Panc1 (cell line): ENCODE measurements around the gene TMEM252. TPM values are rescaled to one million over a fixed set of nuclear protein-coding genes. Genes with fewer than 3 reads are reported as not detected.

Source experiments
- ATAC-seq: fragments of 200-7000 bp; cut with Tn5 transposase; 2 replicates; pipeline ENCODE4 v1.9.1; 2020; ENCODE audit warnings: mild to moderate bottlenecking, moderate library complexity
- BruUV-seq: library from RNA; stranded (reverse); fragments of 400-500 nt; replicated peaks from 2 replicates; lab custom pipeline; 2021; lab: Mats Ljungman, UMichigan
- CTCF ChIA-PET: fragments of 300-600 bp; sonication (Branson Sonifier 250); formaldehyde crosslinking; loops from one replicate; lab custom pipeline; 2022; ENCODE audit warnings: antibody characterized with exemption; lab: Charles Lee
- POLR2A ChIA-PET: fragments of 300-600 bp; sonication (Branson Sonifier 250); formaldehyde crosslinking; loops from one replicate; lab custom pipeline; 2022; ENCODE audit warnings: antibody characterized with exemption; lab: Charles Lee
- DNase-seq: peaks from one replicate; pipeline ENCODE4 v3.0.0-alpha.2; 2010; ENCODE audit warnings: low read depth, low spot score
- H3K27ac ChIP-seq: 2 replicates; pipeline ENCODE4 v1.5.1; 2011; ENCODE audit warnings: mild to moderate bottlenecking, low read length, inconsistent platforms
- H3K27me3 ChIP-seq: fragments of 200-500 bp; sonication (Bioruptor generic); 2 replicates; pipeline ENCODE4 v1.6.0; 2014; ENCODE audit warnings: low read length, inconsistent platforms; ENCODE audit not compliant: control insufficient read depth, insufficient read depth
- H3K36me3 ChIP-seq: fragments of 200-500 bp; sonication (Bioruptor generic); 2 replicates; pipeline ENCODE4 v1.5.1; 2014; ENCODE audit warnings: inconsistent platforms, mild to moderate bottlenecking, low read length, moderate library complexity; ENCODE audit not compliant: control insufficient read depth, insufficient read depth
- H3K4me1 ChIP-seq: 2 replicates; pipeline ENCODE4 v1.5.1; 2011; ENCODE audit warnings: inconsistent platforms, mild to moderate bottlenecking, low read length, moderate library complexity; ENCODE audit not compliant: control insufficient read depth, insufficient read depth
- H3K4me3 ChIP-seq, 2 experiments: 2 replicates each; pipeline ENCODE4 v1.5.1; 2011 to 2012; ENCODE audit warnings: low read depth in 2 of 2, low read length in 2 of 2, mild to moderate bottlenecking in 2 of 2, inconsistent platforms in 1 of 2, moderate library complexity in 1 of 2
- H3K9me3 ChIP-seq: fragments of 200-500 bp; sonication (Bioruptor generic); 2 replicates; pipeline ENCODE4 v1.5.1; 2014; ENCODE audit warnings: low read depth, mild to moderate bottlenecking, inconsistent platforms, low read length, moderate library complexity; ENCODE audit not compliant: control insufficient read depth, insufficient read depth
- POLR2AphosphoS5 ChIP-seq: IDR thresholded peaks from 2 replicates; pipeline ENCODE4 v1.6.1; 2012; ENCODE audit warnings: mild to moderate bottlenecking, low read depth, low read length, moderate library complexity
- SIN3A ChIP-seq: IDR thresholded peaks from 2 replicates; pipeline ENCODE4 v1.6.1; 2012; ENCODE audit warnings: low read depth, mild to moderate bottlenecking, low read length, moderate library complexity, borderline replicate concordance; ENCODE audit not compliant: insufficient read depth
- TCF7L2 ChIP-seq: IDR thresholded peaks from 2 replicates; pipeline ENCODE4 v1.6.1; 2011; ENCODE audit warnings: mild to moderate bottlenecking, low read depth, low read length, inconsistent platforms
- in situ Hi-C: cut with HindIII; loops from 2 replicates; pipeline ENCODE4 v1.10.0; 2016; ENCODE audit warnings: low sequenced_read_pairs, low pct_unique_long_range_greater_than_20kb
- intact Hi-C: fragments of 100-400 bp; cut with micrococcal nuclease; formaldehyde crosslinking; loops from one replicate; pipeline ENCODE4 v1.10.0; 2022; ENCODE audit not compliant: unreplicated experiment
- total RNA-seq: library from RNA; stranded (reverse); gene quantifications from one replicate; pipeline ENCODE4 v1.2.1, GENCODE V29; 2021; ENCODE audit not compliant: unreplicated experiment
- TF ChIP-seq, protein P1 (sequence below), 2 experiments: IDR thresholded peaks; 2 replicates each; pipeline ENCODE4 v1.6.1; 2011 to 2012; ENCODE audit warnings: low read depth in 2 of 2, control low read depth in 1 of 2, low read length in 1 of 2, mild to moderate bottlenecking in 1 of 2, moderate library complexity in 1 of 2; ENCODE audit not compliant: insufficient read depth in 1 of 2
- TF ChIP-seq, protein P2 (sequence below): fragments of 450-650 bp; IDR thresholded peaks from 2 replicates; pipeline ENCODE4 v1.5.1; 2017; ENCODE audit warnings: mild to moderate bottlenecking

The TMEM252 gene
- total RNA-seq, 1 experiment from 2014 or later, result not detected

DNA sequence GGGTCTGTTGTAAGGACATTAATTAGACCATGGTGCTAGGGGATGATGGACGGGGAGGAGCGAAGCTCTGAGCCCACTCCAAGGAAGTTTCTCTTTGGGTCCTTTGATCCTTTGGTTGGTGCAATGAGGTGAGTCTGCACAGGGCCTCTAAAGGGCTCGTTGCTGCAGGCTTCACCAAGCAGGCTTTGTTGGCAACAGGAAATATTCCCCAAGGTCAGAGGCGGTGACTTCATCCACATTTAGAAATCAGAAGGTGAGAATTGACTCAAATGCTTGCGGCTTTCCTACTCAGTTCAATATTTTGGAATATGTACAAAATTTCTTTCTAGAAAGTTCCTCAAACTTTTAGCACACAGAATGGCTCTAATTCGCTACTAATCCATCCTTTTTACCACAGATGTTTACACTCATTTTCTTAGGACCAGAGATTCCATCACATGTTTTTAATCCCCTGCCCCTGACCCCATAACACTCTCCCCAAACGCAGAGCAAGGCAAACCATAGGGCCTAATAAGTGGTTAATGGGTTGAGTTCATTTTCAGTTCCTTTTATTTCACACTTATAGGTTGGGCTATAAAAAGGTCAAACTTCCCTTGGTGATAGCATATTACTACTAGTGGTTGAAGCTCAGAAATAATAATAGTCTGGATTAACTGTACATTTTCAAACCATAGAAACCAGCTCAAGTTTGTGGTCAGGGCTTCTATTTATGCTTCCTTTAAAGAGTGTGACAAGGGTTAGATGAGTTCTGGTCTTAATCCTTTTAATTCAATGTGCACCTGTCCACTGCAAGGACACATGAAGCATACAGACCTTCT, 37.3 kb upstream of the TMEM252 start:
- ChIA-PET POLR2A (no interaction called here), CTCF (no interaction called here)
- BruUV-seq, result no TSS peak
- no peak overlapping the region for H3K4me3 ChIP-seq
- intact Hi-C loops (no loop called here), in situ Hi-C loops (no loop called here)
- TF ChIP-seq SIN3A (no peak), TCF7L2 (no peak), POLR2AphosphoS5 (no peak)
- TF ChIP-seq, protein P1, sequence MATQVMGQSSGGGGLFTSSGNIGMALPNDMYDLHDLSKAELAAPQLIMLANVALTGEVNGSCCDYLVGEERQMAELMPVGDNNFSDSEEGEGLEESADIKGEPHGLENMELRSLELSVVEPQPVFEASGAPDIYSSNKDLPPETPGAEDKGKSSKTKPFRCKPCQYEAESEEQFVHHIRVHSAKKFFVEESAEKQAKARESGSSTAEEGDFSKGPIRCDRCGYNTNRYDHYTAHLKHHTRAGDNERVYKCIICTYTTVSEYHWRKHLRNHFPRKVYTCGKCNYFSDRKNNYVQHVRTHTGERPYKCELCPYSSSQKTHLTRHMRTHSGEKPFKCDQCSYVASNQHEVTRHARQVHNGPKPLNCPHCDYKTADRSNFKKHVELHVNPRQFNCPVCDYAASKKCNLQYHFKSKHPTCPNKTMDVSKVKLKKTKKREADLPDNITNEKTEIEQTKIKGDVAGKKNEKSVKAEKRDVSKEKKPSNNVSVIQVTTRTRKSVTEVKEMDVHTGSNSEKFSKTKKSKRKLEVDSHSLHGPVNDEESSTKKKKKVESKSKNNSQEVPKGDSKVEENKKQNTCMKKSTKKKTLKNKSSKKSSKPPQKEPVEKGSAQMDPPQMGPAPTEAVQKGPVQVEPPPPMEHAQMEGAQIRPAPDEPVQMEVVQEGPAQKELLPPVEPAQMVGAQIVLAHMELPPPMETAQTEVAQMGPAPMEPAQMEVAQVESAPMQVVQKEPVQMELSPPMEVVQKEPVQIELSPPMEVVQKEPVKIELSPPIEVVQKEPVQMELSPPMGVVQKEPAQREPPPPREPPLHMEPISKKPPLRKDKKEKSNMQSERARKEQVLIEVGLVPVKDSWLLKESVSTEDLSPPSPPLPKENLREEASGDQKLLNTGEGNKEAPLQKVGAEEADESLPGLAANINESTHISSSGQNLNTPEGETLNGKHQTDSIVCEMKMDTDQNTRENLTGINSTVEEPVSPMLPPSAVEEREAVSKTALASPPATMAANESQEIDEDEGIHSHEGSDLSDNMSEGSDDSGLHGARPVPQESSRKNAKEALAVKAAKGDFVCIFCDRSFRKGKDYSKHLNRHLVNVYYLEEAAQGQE (IDR thresholded peaks at IDR 0.05; ENCODE audit: insufficient read depth in 1 of 2, low read depth in 2 of 2, low read length in 1 of 2), result no peak
- TF ChIP-seq, protein P2, sequence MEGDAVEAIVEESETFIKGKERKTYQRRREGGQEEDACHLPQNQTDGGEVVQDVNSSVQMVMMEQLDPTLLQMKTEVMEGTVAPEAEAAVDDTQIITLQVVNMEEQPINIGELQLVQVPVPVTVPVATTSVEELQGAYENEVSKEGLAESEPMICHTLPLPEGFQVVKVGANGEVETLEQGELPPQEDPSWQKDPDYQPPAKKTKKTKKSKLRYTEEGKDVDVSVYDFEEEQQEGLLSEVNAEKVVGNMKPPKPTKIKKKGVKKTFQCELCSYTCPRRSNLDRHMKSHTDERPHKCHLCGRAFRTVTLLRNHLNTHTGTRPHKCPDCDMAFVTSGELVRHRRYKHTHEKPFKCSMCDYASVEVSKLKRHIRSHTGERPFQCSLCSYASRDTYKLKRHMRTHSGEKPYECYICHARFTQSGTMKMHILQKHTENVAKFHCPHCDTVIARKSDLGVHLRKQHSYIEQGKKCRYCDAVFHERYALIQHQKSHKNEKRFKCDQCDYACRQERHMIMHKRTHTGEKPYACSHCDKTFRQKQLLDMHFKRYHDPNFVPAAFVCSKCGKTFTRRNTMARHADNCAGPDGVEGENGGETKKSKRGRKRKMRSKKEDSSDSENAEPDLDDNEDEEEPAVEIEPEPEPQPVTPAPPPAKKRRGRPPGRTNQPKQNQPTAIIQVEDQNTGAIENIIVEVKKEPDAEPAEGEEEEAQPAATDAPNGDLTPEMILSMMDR, result no peak
- H3K9me3 ChIP-seq, result no peaks in the 10 kb centered on the region
- no peak for DNase-seq
- H3K27me3 ChIP-seq, result no peaks in the 10 kb centered on the region
- H3K4me1 ChIP-seq, result no peaks in the 10 kb centered on the region
- no peak for ATAC-seq
- H3K36me3 ChIP-seq, result no peaks in the 10 kb centered on the region
- H3K27ac ChIP-seq, result no peak overlapping the region

DNA sequence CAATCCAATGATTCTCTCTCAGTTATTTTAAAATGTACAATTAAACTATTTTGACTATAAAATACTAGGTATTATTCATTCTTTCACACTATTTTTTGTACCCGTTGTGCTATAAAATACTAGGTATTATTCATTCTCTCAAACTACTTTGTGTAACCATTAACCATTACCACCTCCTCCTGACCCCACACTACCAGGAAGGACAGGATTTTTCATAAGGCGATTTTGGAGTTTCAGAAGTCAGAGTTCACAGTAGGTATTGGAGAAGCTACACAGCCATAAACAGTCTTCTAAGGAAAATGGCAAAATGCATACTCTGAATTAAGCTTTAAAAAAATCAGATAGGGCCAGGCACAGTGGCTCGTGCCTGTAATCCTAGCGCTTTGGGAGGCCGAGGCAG, 35.1 kb upstream of the TMEM252 start:
- ATAC-seq, result no peak
- BruUV-seq, result no TSS peak
- Histone ChIP-seq H3K9me3 (no peaks in the 10 kb centered on the region), H3K27ac (no peak overlapping the region), H3K27me3 (no peaks in the 10 kb centered on the region), H3K4me1 (no peaks in the 10 kb centered on the region), H3K36me3 (no peaks in the 10 kb centered on the region), H3K4me3 (no peak overlapping the region)
- intact Hi-C loops, result no loop called here
- DNase-seq, result no peak
- ChIA-PET POLR2A (no interaction called here), CTCF (no interaction called here)
- in situ Hi-C loops, result no loop called here
- TF ChIP-seq TCF7L2, result no peak
- no peak for TF ChIP-seq SIN3A
- TF ChIP-seq, protein P2, result no peak
- TF ChIP-seq, protein P1 (IDR thresholded peaks at IDR 0.05; ENCODE audit: insufficient read depth in 1 of 2, low read depth in 2 of 2, low read length in 1 of 2), result no peak
- no peak for TF ChIP-seq POLR2AphosphoS5
